GM19438 (cell line): ENCODE data around the gene COL7A1.
"Not testable (repeated sequence)": the region's sequence is repeated elsewhere in the genome, so short reads cannot be mapped to it uniquely, and the experiment has no call there.

ENCODE experiments used
- ATAC-seq: cut with Tn5 transposase; IDR thresholded peaks from one replicate; pipeline ENCODE4 v1.9.1; 2021; ENCODE audit warnings: low read depth; ENCODE audit not compliant: unreplicated experiment

Gene COL7A1

GRCh38 chr3:48565186-48565585 lies 29.9 kb downstream of the COL7A1 start:
- no peak for ATAC-seq

DNA sequence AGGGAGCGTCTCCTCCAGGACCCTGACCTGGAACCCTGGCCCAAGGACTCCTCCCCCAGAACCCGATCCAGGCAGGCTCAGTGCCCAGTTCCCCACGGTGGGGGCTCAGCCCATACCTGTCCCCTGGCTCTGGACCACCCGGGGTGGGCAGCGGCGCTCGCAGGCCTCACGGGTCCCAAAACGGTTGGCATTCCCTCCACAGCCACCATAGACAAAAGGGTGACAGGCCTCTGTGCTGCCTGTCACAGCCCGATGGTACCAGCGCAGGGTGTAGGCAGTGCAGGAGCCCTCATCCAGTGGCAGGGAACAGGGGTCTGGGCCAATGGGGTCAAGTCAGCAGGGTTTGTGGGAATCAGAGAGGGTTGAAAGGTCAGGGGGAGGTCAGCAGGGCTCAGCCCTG lies 30.5 kb downstream of the COL7A1 start:
- ATAC-seq: no peak

GRCh38 chr3:48564022-48564421 lies 31.1 kb downstream of the COL7A1 start:
- ATAC-seq: no peak

DNA sequence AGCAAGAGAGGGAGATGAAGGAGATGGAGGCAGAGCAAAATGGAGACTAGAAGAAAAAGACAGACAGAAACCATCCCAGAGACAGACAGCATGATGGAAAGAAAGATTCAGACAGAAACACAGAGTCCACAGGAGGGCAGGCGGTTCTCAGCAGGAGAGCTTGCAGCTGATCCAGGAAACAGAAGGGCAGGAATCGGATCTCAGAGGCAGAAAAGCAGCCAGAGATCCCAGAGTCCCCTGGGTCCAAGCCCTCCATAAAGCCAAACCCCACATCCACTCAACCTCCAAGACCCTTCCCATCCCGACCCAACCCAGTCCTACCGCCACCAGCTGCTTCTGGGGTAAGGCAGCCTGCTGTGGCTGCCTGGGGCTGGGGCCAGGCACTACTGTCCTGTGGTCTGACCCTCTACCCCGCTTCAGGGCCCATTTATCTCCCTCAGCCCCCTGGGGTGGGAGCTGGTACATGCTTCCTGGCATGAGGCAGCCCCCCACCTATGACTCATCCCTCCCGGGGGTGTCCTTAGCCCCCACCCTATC lies 31.7 kb downstream of the COL7A1 start, which contains the start of gene UCN2:
Gene UCN2, minus strand, starts transcription at position 400 of the 537 bp plus-strand sequence. CDS start 657 bp downstream, outside the sequence.
- no peak for ATAC-seq

DNA sequence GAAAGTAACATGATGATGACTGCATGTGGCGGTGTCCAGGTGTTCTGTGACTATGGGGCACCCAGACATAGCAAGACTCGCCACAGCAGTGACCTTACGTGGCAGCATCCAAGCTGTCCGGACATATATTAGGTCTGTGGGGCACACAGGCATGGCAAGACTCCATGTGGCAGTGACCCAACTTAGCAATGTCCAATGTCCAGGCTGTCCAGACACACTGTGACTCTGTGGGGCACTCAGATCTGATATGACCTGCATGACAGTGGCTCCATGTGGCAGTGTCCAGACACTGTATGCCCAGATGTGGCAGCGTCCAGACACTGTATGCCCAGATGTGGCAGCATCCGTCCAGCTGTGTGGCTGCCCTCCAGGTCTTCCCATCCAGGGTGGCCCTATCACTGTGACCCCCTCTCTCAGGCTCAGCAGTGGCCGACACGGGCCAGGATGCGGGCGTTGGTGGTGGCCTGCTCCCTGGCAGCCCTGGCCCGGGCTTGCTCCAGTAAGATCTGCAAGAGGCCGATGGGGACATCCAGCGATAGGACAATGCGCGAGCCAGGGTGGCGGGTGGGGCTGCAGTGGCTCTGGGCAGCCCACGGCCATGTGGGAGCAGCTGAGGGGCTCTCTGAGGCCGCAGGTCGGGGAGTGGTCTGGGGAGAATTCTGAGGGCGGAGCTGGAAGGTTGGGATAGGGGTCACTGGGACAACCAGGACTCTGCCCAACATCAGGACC lies 32.6 kb downstream of the COL7A1 start:
- ATAC-seq: no peak

DNA sequence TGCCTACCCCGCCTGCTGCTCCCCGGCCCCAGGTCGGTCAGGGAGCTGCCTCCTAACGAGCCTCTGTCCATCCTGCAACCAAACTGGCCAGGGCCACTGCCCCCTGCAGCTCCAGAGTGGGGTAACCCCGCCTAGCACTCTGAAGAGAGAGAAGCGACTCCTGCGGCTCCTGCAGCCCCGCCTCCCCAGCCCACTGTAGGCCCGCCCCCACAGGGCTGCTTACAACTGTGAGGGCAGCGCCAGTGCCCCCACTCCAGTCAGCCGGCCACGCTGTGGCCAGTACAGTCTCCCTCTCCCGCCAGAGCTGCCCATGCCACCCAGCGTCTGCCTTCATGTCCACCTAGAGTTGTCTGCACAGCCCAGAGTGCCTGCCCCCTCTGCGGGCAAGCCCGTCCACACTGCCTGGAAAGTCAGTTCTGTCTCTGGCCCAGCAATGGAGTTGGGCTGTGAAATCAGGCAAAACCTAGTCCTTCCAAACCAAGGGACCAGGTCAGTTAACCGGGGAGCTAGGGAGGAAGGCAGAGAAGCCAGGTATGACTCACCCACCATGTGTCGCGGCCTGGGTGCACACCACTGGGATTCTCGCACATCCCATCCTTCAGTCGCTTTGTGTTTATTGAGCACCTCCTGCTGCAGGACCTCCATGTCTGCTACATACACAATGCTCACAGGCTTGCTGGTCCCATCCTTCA lies 33.9 kb downstream of the COL7A1 start:
- no peak for ATAC-seq

- ATAC-seq: no peak
These were observed 34.5 kb downstream of the COL7A1 start for GRCh38 chr3:48560648-48561018.

- ATAC-seq: no peak
These were observed 36.5 kb downstream of the COL7A1 start for GRCh38 chr3:48558493-48559134.

- ATAC-seq: peak; percentile 78
These were observed 38.1 kb downstream of the COL7A1 start, which contains the start of gene PFKFB4 for GRCh38 chr3:48556796-48557626. PFKFB4 (minus strand) TSS chr3:48556803; CDS start chr3:48556777, 26 bp downstream.

DNA sequence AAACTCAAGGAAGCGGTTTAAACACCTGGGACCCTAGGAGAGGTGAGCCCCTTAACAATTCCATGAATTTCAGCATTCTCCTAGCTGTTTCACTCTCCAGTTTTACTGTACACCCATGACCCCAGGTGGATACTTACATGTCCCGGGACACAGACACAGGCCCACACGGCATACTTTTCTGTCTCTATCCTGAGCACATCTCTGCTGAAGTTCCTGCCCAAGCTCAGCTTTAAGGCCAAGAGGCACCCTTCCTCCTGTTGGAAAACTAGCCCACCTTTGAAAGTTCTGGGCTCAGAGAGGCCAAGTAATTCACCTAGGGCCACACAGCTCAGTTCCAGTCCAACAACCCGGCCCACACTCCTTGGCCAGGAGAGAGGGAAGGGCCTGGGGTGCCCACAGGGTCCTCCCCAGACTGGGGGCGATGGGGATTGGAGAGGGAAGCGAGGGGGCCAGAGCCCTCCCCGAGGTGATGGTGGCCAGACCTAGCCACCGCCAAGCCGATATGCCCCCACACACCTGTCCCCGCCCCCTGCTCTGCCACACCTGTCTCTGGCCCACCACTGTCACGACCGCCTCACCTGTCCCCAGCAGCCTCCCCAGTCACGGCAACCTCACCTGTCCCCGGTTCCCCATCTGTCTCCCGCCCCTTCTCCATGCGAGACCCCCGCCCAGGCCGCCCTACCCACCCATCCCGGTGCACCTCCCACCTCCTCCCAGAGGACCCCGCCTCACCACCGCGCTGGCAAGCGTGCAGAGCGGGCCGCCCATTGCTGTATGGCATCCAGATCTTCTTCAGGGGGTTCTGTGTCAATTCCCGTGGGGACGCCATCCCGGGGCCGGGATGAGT lies 39.0 kb downstream of the COL7A1 start:
- ATAC-seq: no peak

- ATAC-seq: no peak
These were observed 39.7 kb downstream of the COL7A1 start for GRCh38 chr3:48555231-48555948.

GRCh38 chr3:48553886-48554845 lies 41.0 kb downstream of the COL7A1 start:
- no peak for ATAC-seq

GRCh38 chr3:48553361-48553760 lies 41.8 kb downstream of the COL7A1 start:
- ATAC-seq: no peak

DNA sequence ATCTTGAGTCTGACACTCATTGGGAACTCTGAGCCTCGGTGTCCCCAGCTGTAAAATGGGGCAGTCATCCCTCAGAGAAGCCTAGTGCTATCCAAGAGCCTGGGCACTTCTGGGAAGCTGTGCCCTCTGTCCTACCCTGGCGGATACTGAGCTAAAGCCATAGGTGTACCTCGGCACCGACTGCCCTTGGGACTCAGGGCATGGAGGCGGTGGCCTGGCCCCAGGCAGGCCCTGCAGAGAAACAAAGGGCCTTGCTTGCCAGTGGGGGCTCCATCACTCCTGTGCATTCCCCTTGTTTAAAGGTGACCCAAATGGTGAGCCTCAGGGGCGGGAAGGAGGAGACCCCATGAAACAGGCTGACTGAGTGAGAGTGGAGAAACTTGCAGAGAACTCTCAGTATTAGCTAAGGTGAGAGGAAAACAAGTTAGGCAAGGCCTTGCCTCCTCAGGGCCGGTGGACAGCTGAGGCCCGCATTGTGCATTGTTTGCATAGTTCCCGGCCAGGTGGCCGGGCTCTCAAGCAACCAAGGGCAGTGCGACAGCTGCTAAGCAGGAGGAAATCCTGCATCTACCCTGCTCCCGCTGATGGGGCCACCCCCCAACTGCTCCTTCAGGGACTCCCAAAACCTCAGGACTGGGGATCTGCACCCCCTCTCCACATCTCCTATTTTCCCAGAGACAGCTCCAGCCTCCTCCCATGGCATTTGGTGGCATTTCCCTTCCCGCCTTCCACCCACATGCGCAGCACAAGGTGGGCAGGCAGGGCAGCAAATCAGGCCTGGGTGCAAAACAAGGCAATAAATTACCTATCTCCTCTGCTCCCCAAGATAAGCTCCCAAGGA lies 42.8 kb downstream of the COL7A1 start:
- ATAC-seq: no peak

DNA sequence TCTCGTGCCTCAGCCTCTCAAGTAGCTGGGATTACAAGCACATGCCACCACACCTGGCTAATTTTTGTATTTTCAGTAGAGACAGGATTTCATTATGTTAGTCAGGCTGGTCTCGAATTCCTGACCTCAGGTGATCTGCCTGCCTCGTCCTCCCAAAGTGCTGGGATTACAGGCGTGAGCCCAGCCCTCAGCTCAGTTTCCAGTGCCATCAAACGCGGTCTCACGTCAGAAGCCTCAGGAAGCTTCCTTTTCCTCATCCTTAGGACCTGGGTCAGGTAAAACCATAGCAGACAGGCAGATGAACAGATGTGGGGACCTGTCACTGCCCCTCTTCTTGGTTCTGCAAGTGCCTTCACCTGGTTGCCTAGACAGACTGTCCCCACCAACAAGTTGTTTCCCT lies 43.5 kb downstream of the COL7A1 start:
- ATAC-seq: not testable (repeated sequence)

DNA sequence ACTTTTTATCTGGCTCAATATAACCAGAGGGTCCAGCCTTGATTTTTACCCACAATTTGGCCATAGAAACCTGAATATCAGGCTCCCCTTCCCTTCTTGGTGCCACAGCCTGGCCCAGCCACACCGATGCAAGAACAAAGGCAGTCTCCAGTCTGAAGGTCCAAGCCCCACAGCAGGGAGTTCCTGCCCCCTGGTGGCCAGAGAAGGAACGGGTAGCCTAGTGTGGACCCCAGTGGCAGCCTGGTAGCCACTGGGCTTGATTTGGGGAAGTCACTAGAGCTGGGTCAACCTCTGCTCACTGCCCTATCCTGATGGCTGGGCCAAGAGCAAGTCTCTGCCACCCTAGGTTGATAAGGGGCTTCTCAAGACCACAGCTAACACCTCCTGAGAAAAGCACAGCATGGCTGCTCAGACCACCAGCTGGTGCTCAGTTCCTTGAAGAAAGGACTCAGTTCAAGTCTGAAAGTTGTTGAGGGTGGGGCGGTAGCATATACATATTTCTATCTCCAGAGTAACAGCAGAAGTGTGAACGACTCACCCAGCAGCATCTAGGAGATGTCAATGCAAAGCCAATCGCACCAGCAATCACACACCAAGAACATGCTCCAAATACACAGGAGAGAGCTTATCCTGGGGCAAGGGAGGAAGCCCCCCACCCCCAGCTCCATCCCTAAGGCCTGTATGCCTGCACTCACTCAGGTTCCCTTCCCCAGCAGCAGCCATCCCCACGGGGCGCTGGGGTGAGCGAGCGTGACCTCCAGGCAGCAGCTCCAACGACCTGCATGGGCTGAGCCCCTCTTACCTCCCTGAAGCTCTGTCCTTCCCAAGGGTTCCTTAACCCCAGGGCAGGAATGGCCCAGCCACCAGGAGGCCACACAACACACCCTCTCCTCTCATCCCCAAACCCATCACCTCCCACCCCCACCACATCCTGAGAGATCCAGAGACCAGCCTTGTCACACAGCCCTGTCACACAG lies 46.1 kb downstream of the COL7A1 start:
- no peak for ATAC-seq
